ENCODE measurements around the gene TEX53.

TEX53 gene

DNA sequence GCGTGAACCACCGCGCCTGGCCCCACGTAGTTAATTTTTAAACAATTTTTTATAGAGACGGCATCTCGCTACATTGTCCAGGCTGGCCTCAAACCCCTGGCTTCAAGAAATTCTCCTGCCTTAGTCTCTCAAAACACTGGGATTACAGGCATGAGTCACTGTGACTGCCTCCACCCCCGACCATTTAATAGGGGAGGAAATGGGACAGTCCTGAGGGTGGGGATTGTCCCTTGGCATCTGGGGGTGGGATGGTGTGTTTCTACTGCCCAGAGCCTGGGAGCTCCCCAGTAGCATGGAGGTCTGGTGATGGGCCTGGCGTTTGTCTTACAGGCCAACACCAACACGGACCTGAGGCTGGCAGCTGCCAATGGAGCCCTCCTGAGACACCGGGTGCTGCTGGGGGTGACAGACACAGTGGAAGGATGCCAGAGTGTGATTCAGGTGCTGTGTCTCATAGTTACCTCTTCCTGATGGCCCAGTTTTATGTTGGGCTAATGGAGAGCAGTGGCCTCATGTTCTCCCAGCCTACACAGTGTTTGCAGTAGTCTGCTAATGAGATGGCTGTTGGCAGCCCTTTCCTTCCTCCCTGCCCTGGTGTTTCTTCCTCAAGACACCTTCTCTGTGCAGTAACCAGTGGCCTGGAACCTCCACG lies 24.0 kb downstream of the TEX53 start:
- no peak for DNase-seq (ENCODE audit: low read depth)

DNA sequence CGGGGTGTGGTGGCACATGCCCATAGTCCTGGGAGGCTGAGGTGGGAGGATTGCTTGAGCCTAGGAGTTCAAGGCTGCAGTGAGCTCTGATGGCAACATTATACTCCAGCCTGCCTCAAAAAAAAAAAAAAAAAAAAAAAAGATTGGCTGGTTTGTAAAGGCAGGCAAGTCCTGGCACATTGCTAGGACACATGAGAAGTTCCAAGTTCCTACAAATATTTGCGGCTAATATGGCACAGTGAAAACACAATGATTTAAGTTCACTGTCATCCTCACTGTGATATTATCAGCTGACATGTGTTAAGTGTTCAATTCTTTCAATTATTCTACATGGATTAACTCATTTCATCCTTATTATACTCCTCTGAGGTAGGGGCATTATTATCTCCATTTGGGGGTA lies 26.4 kb downstream of the TEX53 start:
- no peak for DNase-seq (ENCODE audit: low read depth)

DNA sequence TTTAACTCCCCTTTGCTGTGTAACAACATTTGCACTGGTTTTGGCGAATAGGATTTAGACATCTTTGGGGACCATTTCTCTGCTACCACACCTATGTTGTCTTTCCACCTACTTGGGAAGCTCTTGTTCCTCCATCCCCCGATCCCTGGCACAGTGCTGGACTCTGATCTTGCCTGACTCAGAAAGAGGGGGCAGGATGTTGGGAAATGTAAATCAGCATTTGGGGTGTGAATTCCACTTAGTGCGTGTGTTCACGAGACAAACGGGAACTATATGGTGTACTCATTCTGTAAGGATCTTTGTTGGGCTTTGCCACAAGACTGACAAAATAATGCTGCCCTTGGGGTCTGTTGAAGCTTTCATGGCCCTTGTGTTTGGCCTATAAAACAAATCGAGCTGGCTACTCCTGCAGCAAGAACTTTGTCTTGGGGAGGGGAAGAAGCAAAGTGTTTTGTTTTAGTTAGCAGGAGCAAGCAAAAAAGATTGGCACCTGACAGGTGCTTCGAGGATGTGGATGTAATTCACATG lies 28.0 kb downstream of the TEX53 start:
- DNase-seq (ENCODE audit: low read depth): no peak

DNA sequence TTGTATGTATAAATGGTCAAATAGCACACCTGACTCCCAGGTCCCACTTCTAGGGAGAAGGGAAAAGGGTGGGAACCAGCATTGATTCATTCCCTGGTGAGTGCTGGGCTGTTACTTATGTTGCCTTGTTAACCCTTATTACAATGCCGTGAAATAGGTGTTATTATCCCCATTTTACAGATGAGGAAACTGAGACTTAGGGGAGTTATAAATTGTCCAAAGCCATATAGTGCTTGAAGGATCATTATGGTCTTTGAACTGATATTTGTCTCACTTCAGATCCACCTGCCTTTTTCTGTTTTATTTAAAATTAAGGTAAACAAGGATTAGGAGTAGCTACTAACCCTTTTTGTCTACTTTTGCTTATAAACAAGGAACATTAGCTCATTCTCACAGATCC lies 30.1 kb downstream of the TEX53 start:
- DNase-seq (ENCODE audit: low read depth): no peak

DNA sequence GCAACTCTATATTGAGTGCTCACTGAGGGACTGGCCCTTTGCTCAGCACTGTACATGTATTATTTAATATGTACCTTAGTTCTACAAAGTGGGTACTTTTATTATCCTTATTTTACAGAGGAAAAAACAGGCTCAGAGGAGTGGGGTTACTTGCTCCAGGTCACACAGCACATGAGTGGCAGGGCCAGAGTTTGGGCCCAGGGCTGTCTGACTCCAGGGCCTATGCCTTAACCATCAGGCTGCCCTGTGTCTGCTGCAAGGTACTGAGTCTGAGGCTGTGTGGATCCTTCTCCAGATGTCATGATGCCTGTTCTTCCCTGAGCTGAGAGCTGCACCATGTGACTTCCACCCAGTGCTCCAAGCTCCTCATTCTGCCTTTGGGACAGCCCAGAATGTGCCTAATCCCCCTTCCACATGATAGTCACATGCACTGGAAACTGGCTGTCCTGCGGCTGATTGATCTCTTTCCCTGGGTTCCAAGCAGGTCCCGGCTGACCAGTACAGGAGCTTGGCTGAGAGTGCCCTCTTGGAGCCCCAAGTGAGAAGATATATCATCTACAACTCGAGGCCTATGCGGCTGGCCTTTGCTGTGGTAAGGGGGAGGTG lies 31.1 kb downstream of the TEX53 start:
- DNase-seq (ENCODE audit: low read depth): no peak

DNA sequence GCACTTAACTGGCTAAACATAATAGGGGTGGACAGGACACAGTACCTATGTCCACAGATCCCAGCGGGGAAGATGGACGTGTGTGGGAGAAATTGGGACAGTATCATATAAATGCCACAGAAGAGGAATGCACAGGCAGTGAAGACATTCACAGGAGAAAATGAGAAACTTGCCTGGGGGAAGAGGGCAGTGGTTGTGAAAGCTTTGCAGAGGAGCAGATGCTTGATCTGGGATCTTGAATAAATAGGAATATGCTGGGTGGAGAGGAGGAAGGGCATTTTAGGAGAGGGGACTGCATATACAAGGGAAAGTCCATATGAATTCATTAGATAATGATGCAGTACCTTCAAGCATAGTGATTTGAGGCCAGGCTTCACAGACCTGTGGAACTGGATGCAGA lies 32.9 kb downstream of the TEX53 start:
- DNase-seq (ENCODE audit: low read depth): no peak

DNA sequence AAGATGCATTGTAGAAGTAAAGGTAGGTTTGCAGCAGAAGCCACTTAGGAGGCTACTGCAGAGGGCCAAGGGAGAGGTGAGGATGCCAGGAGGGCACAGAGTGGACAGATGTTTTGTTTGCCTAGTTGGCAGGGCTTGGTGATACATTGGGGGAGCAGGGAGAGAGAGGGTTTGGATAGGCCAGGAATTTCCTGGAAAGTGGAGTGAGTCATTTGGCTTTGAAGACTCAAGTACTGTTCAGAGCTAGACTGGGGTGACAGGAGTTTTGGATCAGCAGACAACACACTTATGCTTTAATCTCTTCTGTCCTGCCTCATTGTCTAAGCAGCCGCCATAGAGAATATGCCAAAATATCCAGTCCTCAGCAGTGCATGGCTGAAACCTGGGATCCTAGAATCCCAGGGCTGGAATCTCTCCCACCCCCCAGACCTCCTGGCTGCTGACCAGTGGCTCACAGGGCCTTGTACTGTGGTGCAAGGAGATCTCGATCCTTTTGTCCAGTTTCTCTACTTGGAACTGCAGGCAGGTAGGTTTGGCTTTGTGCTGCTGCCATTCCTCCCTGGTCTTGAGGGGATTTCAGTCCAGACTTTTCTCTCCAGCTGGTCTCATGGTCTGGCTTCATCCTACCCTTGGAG lies 35.5 kb downstream of the TEX53 start:
- DNase-seq (ENCODE audit: low read depth): no peak

DNA sequence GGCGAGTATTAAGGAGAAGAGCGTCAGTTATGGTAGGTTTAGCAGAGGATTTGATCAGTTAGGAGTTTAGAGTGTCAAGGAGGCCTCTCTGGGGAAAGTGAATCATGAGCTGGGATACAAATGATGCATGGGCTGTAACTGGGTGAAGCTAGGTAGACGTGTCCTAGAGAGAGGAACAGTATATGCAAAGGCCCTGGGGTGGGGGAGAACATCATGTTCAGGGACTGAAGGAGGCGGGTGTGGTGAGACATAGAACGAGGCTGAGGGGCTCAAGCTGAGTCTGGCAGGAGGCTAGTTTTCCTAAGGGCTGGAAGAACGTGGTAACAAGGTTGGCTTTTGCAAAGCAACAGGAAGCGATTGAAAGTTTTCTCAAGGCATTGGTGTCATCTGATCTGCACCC lies 36.0 kb downstream of the TEX53 start:
- DNase-seq (ENCODE audit: low read depth): no peak

DNA sequence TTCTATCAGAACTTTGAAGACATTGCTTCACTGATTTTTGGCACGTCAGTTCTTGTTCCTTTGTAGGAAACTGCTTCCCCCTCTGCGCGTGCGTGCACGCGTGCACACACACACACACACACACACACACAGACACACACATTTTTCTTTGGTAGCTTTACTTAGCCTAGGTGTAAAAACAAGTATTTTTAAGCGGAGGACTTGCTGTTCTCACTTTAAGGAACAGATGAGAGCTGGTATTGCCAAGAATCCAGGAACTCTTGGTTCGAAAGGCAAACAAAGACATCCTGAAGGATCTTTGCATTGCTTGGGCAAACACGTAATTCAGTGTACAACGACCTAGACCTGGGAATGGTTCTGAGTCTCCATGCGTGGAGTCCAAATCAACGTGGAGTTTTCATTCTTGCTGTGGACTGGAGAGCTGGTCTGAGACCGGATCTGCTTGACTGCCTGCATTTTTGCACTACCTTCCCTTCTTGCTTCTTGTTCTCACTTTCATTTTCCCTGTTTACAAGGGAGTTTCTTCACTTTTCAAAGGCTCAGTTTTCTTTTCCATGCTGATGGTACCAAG lies 38.3 kb downstream of the TEX53 start:
- DNase-seq (ENCODE audit: low read depth): no peak

DNA sequence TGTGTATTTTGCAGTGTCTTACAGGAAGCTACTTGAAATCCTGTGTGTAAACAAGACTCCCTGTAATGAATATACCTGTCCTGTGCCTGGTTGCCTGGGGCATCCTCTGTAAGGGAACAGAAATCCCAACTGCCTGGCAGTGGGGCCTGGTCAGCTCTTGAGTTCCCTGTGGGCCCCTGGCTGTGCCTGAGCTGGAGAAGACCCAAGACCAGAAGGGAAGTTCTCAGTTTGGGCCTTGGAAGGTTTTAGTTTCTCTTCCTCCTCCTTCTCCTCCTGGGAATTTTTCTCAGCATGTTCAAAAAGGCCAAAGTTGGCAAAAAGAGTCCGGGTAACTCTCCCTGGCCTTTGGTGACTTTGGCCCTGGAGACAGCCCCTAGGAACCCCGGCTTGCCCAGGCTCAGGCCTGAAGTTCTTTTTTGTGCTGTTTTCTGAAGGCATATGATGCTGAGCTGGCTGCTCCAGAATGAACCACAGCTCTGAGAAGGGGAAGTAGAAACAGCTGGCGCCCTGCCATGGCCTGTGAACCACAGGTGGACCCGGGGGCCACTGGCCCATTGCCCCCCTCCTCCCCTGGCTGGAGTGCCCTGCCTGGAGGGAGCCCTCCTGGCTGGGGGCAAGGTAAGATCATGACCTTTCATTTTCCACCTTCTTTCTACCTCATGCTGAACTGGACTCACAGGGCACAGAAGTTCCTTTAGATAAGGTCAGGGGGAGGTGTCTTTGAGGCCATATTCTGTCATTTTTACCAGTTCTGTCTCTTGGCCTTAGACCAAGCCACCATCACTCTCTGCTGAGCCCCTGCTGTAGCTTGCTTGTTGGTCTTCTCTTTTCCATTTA lies 40.7 kb downstream of the TEX53 start:
- no peak for DNase-seq (ENCODE audit: low read depth)

DNA sequence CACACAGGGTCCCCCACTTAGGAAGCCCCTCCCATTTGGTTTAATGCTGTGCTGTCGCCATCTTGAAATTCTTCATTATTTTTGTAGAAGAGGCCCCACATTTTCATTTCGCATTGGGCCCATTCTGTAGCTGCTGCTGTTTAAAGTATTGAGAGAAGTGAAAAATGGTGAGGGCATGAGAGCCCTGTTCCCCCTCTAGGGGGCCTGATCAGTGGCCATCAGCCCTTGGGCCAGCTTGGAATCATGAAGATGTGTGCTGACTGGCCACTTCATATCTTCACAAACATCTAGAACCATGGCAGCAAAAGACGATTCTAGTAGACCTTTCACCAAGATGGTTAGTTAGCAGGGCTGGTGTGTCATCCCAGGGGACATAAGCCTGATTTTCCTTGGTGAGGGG lies 43.2 kb downstream of the TEX53 start:
- no peak for DNase-seq (ENCODE audit: low read depth)

DNA sequence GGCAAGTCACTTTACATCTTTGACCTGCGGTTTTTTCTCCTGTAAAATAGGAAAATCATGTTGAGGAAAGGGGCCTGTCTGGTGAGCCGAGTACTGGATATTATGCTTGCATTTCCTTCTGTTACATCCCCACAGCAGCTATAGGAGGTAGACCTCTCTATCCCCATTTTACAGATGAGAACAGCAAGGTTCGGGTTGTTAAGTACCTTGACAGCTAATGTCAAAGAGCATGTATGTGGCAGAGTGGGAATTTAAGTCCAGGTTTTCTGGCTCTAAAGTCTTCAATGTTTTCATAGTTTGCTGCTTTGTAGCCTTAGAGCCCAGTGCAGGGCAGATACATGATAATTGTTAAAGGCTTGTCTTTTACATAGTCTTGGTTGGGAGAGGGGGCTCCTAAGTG lies 43.7 kb downstream of the TEX53 start:
- DNase-seq (ENCODE audit: low read depth): no peak

DNA sequence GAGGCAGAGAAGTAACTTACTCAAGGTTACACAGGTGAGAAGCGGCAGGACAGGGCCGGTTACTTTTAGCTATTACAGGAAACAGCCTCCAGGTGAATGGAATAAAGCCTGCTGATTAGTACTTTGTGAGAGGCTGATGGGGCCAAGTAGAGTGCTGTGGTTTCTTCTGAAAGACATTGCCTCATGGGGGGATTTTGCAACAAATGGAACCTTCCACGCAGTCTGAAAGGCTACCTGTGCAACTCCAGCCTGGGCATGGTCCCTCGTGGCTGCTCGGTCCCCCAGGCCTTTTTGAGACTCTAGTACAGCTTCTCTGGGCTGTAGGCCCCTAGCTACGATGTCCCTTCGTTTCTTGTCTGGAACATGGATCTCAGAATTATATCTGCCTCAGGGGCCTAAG lies 44.5 kb downstream of the TEX53 start:
- DNase-seq (ENCODE audit: low read depth): no peak

DNA sequence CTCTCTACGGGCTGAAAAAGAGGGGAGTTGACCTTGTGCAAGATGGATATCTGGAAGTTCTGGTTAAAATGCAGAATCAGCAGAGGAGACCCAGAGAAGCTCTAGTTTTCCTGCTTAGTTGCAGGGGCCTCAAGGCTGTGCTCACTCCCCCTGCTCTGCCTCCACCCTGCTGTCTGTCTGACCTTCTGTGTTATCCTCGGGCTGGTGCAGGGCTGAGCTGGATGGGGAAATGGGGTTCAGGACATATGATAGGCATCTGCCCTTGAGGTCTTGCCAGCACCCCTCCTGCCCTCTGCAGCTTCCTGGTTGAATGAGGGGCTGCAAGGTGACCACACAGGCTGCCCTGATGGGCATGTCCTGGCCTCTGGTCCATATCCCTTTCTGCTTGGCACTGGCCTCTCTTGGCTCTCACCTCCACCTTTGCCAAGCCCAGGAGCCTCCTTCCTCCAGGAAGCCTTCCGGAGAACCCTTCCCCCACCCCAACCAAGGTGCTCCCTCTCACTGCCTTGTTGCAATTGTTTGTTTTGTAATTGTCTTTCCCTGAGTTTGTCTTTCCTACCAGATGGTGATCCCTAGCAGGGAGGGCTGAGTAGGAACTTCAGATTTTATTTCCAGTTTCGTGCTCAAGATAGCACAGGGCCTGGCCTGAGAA lies 45.2 kb downstream of the TEX53 start:
- DNase-seq (ENCODE audit: low read depth): no peak

DNA sequence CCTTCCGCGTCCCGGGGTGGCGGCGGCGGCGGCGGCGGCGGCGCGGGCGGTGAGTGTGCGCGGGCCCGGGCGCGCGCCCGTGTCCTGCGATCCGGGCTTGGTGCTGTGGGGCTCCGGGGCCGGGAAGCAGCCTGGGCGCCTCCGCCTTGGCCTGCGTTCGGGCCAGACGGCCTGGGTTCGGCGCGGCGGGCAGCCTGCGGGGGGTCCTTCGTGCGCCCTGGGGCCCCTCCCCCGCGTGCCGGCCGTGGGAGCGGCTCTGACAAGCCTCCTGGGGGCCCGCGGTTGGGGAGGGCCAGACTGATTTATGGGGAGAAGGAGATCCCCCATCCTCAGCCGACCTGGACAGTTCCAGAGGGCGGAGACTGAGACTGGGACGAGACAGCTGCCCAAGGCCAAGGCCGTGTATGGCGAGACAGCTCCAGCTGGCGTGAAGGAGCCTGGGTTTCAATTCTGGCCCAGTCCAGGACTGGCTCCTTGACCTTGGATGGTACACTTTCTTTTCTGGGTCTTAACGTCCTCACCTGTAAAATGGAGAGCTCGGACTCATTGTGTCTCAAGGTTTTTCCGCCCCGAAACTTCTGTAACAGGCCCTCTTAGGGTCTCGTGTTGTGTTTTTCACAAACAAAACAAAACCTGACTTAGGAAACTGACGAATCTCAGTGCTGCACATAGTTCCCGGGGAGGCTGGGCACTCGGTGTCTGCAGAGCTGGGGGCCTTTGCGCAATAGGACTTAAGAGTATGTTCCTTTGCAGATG lies 45.9 kb downstream of the TEX53 start:
- peak; percentile 52 for DNase-seq (ENCODE audit: low read depth)

DNA sequence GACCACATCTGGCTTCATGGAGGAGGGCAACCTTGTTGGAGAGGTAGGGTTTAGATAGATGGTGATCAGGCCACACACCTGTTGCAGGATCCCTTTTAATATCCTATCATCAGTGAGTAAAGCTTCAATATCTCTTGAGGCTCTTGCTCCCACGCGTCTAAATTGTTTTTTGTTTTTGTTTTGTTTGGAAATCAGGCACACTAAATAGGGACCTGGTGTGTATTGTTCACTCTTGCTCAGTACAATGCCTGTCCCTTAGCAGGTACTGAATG lies 49.1 kb downstream of the TEX53 start:
- DNase-seq (ENCODE audit: low read depth): no peak

DNA sequence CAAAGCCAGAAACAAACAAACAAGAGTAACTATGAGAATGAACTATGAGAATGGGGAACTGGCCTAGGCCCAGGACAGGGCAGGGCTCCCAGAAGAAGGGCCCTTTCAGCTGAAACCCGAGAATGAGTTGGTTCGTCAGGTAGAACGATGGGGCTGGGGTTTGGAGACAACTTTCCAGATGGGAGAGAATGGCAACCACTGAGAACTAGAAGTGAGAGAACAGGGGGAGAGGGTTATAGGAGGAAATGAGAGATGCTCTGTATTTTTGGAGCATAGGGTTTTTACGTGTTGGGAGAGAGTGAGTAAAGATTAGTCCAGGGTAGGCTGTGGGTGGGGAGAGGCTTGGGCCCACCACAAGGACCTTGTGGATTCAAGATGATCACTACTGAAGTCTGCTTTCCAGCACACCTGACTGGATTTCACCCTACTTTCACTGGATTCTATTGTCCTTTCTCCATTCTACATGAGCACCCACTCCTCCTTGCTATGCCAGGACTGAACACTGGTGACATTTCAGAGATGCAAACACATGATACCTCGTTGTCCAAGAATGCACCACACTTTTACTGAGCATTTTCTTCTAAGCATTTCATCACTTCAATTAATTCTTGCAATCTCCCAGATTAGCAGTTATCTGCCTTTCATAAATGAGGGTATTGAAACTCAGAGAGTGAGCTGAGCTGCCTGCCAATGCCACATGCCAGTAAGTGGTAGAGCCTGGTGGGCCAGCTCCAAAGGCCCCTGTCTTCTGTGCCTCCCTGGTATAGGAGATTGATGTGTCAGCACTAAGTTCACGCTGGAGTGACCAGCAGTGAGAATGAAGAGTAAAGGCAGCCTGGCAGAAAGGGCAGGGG lies 49.7 kb downstream of the TEX53 start:
- no peak for DNase-seq (ENCODE audit: low read depth)

DNA sequence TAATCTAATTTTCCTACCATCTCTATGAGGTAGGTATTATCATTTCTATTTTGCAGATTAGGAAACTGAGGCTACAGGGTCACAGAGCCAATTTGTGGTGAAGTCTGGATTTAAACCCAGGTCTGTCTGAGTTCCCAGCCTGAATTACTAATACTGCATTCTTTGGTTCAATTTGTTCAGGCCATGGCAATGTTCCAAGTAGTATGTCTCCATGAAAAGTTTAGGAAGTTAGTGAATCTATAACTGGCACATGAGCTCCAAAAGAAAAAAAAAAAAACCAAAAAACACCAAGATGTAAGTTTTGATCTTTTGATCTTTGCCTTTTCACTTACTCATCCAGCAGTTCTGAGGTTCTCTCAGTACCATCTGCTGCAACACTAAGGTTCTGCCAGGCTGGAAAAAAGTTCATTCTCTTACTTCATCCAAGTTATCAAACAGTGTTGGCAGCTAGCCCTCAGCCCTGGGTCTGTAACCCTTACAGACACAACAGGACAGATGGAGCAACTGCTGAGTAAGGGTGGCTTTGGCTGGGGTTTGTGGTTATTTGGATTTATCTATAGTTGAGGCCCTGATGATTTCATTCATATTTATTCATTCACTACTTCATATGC lies 50.9 kb downstream of the TEX53 start:
- peak; percentile 70 for DNase-seq (ENCODE audit: low read depth)

All from fibroblast of the conjunctiva (primary cell).